Measurements from ENCODE around the gene G2E3.
"Not testable (repeated sequence)": the region's sequence is repeated elsewhere in the genome, so short reads cannot be mapped to it uniquely, and the experiment has no call there.

G2E3 gene

GRCh38 chr14:30558675-30559555 is at the start of gene G2E3:
Gene G2E3 (plus strand): TSS chr14:30559158. CDS start chr14:30581080, 21,922 bp downstream.
- peak; percentile 63 to 70 for DNase-seq (ENCODE audit: low read depth in 2 of 2, low spot score in 1 of 2)

- no peak for DNase-seq (ENCODE audit: low read depth in 2 of 2, low spot score in 1 of 2)
Measured at GRCh38 chr14:30517737-30518136, 41.2 kb upstream of the G2E3 start.

- no peak for DNase-seq (ENCODE audit: low read depth in 2 of 2, low spot score in 1 of 2)
Measured at GRCh38 chr14:30518867-30519560, 39.9 kb upstream of the G2E3 start.

- DNase-seq (ENCODE audit: low read depth in 2 of 2, low spot score in 1 of 2), result no peak
Measured at GRCh38 chr14:30519961-30520360, 39.0 kb upstream of the G2E3 start.

GRCh38 chr14:30520536-30520935 is 38.4 kb upstream of the G2E3 start:
- DNase-seq (ENCODE audit: low read depth in 2 of 2, low spot score in 1 of 2), result no peak

GRCh38 chr14:30521899-30522736 is 36.8 kb upstream of the G2E3 start:
- no peak for DNase-seq (ENCODE audit: low read depth in 2 of 2, low spot score in 1 of 2)

- DNase-seq (ENCODE audit: low read depth in 2 of 2, low spot score in 1 of 2), result no peak
Measured at GRCh38 chr14:30525833-30526232, 33.1 kb upstream of the G2E3 start.

- DNase-seq (ENCODE audit: low read depth in 2 of 2, low spot score in 1 of 2), result no peak
Measured at GRCh38 chr14:30527196-30527595, 31.8 kb upstream of the G2E3 start.

GRCh38 chr14:30528119-30528518 is 30.8 kb upstream of the G2E3 start:
- no peak for DNase-seq (ENCODE audit: low read depth in 2 of 2, low spot score in 1 of 2)

GRCh38 chr14:30528778-30529642 is 29.9 kb upstream of the G2E3 start:
- DNase-seq (ENCODE audit: low read depth in 2 of 2, low spot score in 1 of 2), result no peak

GRCh38 chr14:30532264-30532663 is 26.7 kb upstream of the G2E3 start:
- no peak for DNase-seq (ENCODE audit: low read depth in 2 of 2, low spot score in 1 of 2)

GRCh38 chr14:30533126-30533525 is 25.8 kb upstream of the G2E3 start:
- DNase-seq (ENCODE audit: low read depth in 2 of 2, low spot score in 1 of 2), result no peak

GRCh38 chr14:30541318-30541717 is 17.6 kb upstream of the G2E3 start:
- DNase-seq (ENCODE audit: low read depth in 2 of 2, low spot score in 1 of 2), result no peak

- DNase-seq (ENCODE audit: low read depth in 2 of 2, low spot score in 1 of 2), result not testable (repeated sequence)
Measured at GRCh38 chr14:30546735-30547134, 12.2 kb upstream of the G2E3 start.

- no peak for DNase-seq (ENCODE audit: low read depth in 2 of 2, low spot score in 1 of 2)
Measured at GRCh38 chr14:30547388-30548048, 11.4 kb upstream of the G2E3 start.

GRCh38 chr14:30550335-30550734 is 8.6 kb upstream of the G2E3 start:
- no peak for DNase-seq (ENCODE audit: low read depth in 2 of 2, low spot score in 1 of 2)

GRCh38 chr14:30551460-30551859 is 7.5 kb upstream of the G2E3 start:
- DNase-seq (ENCODE audit: low read depth in 2 of 2, low spot score in 1 of 2), result no peak

- DNase-seq (ENCODE audit: low read depth in 2 of 2, low spot score in 1 of 2), result no peak
Measured at GRCh38 chr14:30553311-30553989, 5.5 kb upstream of the G2E3 start.

- DNase-seq (ENCODE audit: low read depth in 2 of 2, low spot score in 1 of 2), result no peak
Measured at GRCh38 chr14:30558362-30558674, 640 bp upstream of the G2E3 start.

- no peak for DNase-seq (ENCODE audit: low read depth in 2 of 2, low spot score in 1 of 2)
Measured at GRCh38 chr14:30559638-30560091, 707 bp downstream of the G2E3 start.
